Left ventricle myocardium inferior (tissue), 1 donor: ENCODE data around the gene DGLUCY. TPM values are rescaled to one million over a fixed set of nuclear protein-coding genes. Genes with fewer than 3 reads are reported as not detected.
A peak's percentile ranks its signal among the peaks of the same experiment; 100 is the strongest.

ENCODE experiments used
- DNase-seq: peaks from one replicate; pipeline ENCODE4 v3.0.0-alpha.2; 2020
- H3K27ac ChIP-seq: fragments of 200-600 bp; replicated peaks from 2 replicates; pipeline ENCODE4 v1.8.0; 2021
- H3K27me3 ChIP-seq: fragments of 200-600 bp; 2 replicates; pipeline ENCODE4 v1.8.0; 2021; ENCODE audit warnings: low read depth
- H3K36me3 ChIP-seq: fragments of 200-600 bp; 2 replicates; pipeline ENCODE4 v1.8.0; 2021
- H3K4me1 ChIP-seq: fragments of 200-600 bp; 2 replicates; pipeline ENCODE4 v1.8.0; 2021
- H3K4me3 ChIP-seq: fragments of 200-600 bp; 2 replicates; pipeline ENCODE4 v1.8.0; 2021; ENCODE audit warnings: mild to moderate bottlenecking, moderate library complexity
- H3K9me3 ChIP-seq: fragments of 200-600 bp; replicated peaks from 2 replicates; pipeline ENCODE4 v1.8.0; 2021
- intact Hi-C: fragments of 100-400 bp; cut with micrococcal nuclease; formaldehyde crosslinking; loops from one replicate; pipeline ENCODE4 v1.11.0; 2022
- total RNA-seq: library from RNA; stranded (reverse); fragmentation: NEBNext Ultra II Directional; extraction: Animal tissue kit (Norgen Biotek cat#: 25700); gene quantifications from one replicate; pipeline ENCODE4 v1.2.1, GENCODE V29; 2021
- TF ChIP-seq, protein P1 (sequence below): fragments of 200-600 bp; IDR thresholded peaks from 2 replicates; pipeline ENCODE4 v1.8.0; 2021; ENCODE audit warnings: antibody characterized with exemption, mild to moderate bottlenecking, borderline replicate concordance
- donor health status: DM: no; HTN: yes; CAD: no; lungs with severe emphysema.

DGLUCY gene
- total RNA-seq, 1 donor from 2014 or later: 220 TPM

DNA sequence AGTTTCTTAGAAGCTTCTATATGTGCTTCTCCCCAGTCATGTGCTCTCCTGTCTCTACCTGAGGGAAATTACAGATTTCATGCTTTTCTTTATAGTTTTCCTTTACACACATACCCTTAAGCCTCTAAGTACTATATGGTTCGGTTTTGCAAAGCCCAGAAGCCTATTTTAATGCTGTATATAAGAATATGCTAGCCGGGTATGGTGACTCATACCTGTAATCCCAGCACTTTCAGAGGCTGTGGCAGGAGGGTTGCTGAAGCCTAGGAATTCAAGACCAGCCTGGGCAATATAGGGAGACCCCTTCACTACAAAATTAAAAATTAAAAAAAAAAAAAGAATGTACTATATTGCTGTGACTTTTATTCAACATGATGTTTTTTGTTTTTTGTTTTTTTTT, 15.4 kb downstream of the DGLUCY start:
- intact Hi-C loops: no loop called here
- Histone ChIP-seq H3K4me3 (no peak overlapping the region), H3K27me3 (no peaks in the 10 kb centered on the region), H3K27ac (peak overlapping the region; percentile 26), H3K9me3 (no peaks in the 10 kb centered on the region), H3K36me3 (peaks cover 44% of the 10 kb centered on the region), H3K4me1 (peaks cover 40% of the 10 kb centered on the region)
- DNase-seq: no peak
- TF ChIP-seq, protein P1, sequence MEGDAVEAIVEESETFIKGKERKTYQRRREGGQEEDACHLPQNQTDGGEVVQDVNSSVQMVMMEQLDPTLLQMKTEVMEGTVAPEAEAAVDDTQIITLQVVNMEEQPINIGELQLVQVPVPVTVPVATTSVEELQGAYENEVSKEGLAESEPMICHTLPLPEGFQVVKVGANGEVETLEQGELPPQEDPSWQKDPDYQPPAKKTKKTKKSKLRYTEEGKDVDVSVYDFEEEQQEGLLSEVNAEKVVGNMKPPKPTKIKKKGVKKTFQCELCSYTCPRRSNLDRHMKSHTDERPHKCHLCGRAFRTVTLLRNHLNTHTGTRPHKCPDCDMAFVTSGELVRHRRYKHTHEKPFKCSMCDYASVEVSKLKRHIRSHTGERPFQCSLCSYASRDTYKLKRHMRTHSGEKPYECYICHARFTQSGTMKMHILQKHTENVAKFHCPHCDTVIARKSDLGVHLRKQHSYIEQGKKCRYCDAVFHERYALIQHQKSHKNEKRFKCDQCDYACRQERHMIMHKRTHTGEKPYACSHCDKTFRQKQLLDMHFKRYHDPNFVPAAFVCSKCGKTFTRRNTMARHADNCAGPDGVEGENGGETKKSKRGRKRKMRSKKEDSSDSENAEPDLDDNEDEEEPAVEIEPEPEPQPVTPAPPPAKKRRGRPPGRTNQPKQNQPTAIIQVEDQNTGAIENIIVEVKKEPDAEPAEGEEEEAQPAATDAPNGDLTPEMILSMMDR: no peak

GRCh38 chr14:91135039-91135438, 21.2 kb downstream of the DGLUCY start:
- H3K4me3 ChIP-seq: no peak overlapping the region
- H3K4me1 ChIP-seq: peaks cover 47% of the 10 kb centered on the region
- intact Hi-C loops: no loop called here
- no peaks in the 10 kb centered on the region for H3K27me3 ChIP-seq
- H3K27ac ChIP-seq: peak overlapping the region; percentile 13
- H3K36me3 ChIP-seq: peaks cover 49% of the 10 kb centered on the region
- TF ChIP-seq, protein P1: no peak
- DNase-seq: no peak
- H3K9me3 ChIP-seq: no peaks in the 10 kb centered on the region

DNA sequence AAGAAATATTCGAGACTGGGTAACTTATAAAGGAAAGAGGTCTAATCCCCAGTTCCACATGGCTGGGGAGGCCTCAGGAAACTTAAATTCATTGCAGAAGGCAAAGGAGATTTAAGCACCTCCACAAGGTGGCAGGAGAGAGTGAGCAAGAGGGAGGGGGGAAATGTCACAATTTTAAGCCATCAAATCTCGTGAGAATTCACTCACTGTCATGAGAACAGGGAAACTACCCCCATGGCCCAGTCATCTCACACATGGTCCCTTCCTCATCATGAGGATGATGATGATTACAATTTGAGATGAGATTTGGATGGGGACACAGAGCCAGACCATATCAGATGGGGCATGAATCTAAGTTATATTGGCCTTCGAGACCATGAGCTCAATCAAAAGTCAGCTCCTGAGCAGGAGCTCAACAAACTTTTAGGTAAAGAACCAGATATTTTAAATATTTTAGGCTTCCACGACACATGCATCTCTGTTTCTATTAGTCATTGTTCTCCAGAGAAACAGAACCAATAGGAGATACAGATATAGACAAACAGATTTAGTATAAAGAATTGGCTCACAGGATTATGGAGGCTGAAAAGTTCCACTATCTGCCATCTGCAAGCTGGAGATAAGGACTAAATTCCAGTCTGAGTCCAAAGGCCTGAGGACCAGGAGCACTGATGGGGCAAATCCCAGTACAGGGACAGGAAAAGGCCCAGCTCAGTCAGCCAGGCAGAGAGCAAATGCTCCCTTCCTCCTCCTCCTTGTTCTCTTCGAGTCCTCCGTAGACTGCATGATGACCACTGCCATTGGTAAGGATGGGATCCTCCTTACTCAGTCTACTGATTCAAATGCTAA, 24.9 kb downstream of the DGLUCY start:
- DNase-seq: no peak
- Histone ChIP-seq H3K27ac (peak overlapping the region; percentile 30), H3K9me3 (no peaks in the 10 kb centered on the region), H3K27me3 (no peaks in the 10 kb centered on the region), H3K4me1 (peaks cover 74% of the 10 kb centered on the region), H3K36me3 (peaks cover 21% of the 10 kb centered on the region), H3K4me3 (no peak overlapping the region)
- intact Hi-C loops: no loop called here
- TF ChIP-seq, protein P1: peak; percentile 61

DNA sequence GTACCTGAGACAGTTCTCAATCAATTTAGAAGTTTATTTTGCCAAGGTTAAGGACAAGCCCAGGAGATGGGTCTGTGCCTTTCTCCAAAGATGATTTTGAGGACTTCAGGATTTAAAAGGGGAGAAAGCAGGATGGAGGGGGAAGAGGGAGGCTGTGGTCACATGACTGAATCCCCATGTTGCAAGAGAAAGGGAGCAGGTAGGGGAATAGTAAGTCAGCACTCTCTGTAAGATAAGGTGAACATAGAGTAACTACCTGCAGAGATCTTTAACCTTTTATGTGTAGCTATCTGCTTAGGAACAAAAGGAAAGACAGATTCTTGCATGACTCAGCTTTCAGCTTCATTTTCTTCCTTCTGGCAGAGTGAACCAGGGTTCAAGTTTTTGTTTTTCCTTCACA, 25.9 kb downstream of the DGLUCY start:
- H3K9me3 ChIP-seq: no peaks in the 10 kb centered on the region
- peaks cover 80% of the 10 kb centered on the region for H3K4me1 ChIP-seq
- peaks cover 16% of the 10 kb centered on the region for H3K36me3 ChIP-seq
- TF ChIP-seq, protein P1: no peak
- no peaks in the 10 kb centered on the region for H3K27me3 ChIP-seq
- peak overlapping the region; percentile 30 for H3K27ac ChIP-seq
- intact Hi-C loops: no loop called here
- no peak for DNase-seq
- H3K4me3 ChIP-seq: no peak overlapping the region

DNA sequence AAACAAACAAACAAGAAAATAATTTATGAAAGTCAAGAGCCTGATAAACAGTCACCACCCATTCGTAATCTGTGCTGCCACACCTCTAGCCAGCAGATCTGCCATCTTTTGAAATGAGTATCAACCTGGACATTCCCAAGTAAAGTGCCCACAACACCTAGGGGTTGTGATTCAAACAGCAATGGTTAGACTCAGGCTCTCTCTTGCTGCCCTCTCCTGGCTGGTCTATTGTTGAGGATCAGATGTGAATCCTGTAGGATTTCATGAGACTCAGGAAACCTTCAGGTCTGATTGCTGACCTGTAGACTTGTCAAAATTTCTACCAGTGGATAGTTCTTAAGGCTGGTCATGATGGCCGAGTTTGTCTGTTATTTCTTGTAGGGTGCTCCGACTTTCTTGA, 26.8 kb downstream of the DGLUCY start:
- intact Hi-C loops: no loop called here
- H3K27ac ChIP-seq: no peak overlapping the region
- H3K4me1 ChIP-seq: peaks cover 82% of the 10 kb centered on the region
- no peaks in the 10 kb centered on the region for H3K27me3 ChIP-seq
- no peak for DNase-seq
- peaks cover 19% of the 10 kb centered on the region for H3K36me3 ChIP-seq
- H3K4me3 ChIP-seq: no peak overlapping the region
- TF ChIP-seq, protein P1: peak; percentile 51
- no peaks in the 10 kb centered on the region for H3K9me3 ChIP-seq
